GM12878 (cell line): Measurements from ENCODE around the gene MRAS. TPM values are rescaled to one million over a fixed set of nuclear protein-coding genes. Genes with fewer than 3 reads are reported as not detected.

Source experiments
- ATAC-seq: fragments of 200-7000 bp; cut with Tn5 transposase; 3 replicates; pipeline ENCODE4 v1.9.1; 2020; ENCODE audit warnings: mild to moderate bottlenecking, moderate library complexity
- BruUV-seq: library from RNA; stranded (reverse); fragments of 400-500 nt; replicated peaks from 2 replicates; lab custom pipeline; 2021; lab: Mats Ljungman, UMichigan
- CTCF ChIA-PET: fragments of 300-600 bp; sonication (Branson Sonifier 250); formaldehyde crosslinking; extraction: SDS; loops from one replicate; lab custom pipeline; 2021; ENCODE audit warnings: inconsistent platforms; lab: Yijun Ruan, JAX
- POLR2A ChIA-PET: fragments of 350-600 bp; formaldehyde crosslinking; extraction: SDS; loops from one replicate; lab custom pipeline; 2021; ENCODE audit warnings: inconsistent platforms; lab: Charles Lee
- RAD21 ChIA-PET: fragments of 300-600 bp; sonication (Branson Sonifier 250); formaldehyde crosslinking; loops from one replicate; lab custom pipeline; 2023; ENCODE audit warnings: antibody characterized with exemption; ENCODE audit not compliant: unreplicated experiment; lab: Charles Lee
- SMC1A ChIA-PET: fragments of 300-600 bp; sonication (Branson Sonifier 250); formaldehyde crosslinking; loops from one replicate; lab custom pipeline; 2023; ENCODE audit not compliant: unreplicated experiment, uncharacterized antibody; lab: Charles Lee
- DNase-seq: peaks from one replicate; pipeline ENCODE4 v3.0.0-alpha.2; 2011; ENCODE audit warnings: low read depth, low spot score
- FAIRE-seq: peaks from 3 replicates; lab custom pipeline; 2011; peaks lifted over from hg19 to GRCh38; lab: Jason Lieb, UNC
- H2AFZ ChIP-seq: 2 replicates; pipeline ENCODE4 v1.6.0; 2011; ENCODE audit warnings: low read depth, low read length, control low read depth; ENCODE audit not compliant: control insufficient read depth
- H3K27ac ChIP-seq: 2 replicates; pipeline ENCODE4 v1.5.1; 2011; ENCODE audit warnings: control low read depth; ENCODE audit not compliant: control insufficient read depth, insufficient read depth
- H3K27me3 ChIP-seq, 2 experiments: replicated peaks in 1 of 2; 2 replicates each; pipeline versions ENCODE4 v1.6.0 to v1.6.1; 2011; ENCODE audit warnings: low read length in 1 of 2; ENCODE audit not compliant: control insufficient read depth in 2 of 2, insufficient read depth in 2 of 2
- H3K36me3 ChIP-seq, 2 experiments: 2 replicates each; pipeline ENCODE4 v1.5.1; 2011; ENCODE audit warnings: low read length in 1 of 2; ENCODE audit not compliant: control insufficient read depth in 2 of 2, insufficient read depth in 2 of 2
- H3K4me1 ChIP-seq: 2 replicates; pipeline ENCODE4 v1.6.1; 2011; ENCODE audit warnings: mild to moderate bottlenecking, low read length, moderate library complexity, mixed read lengths; ENCODE audit not compliant: control insufficient read depth, insufficient read depth
- H3K4me2 ChIP-seq: 2 replicates; pipeline ENCODE4 v1.6.0; 2011; ENCODE audit warnings: control low read depth; ENCODE audit not compliant: control insufficient read depth, insufficient read depth
- H3K4me3 ChIP-seq: fragments of 200-600 bp; sonication (generic); 2 replicates; pipeline ENCODE4 v1.5.1; 2016
- H3K79me2 ChIP-seq: 2 replicates; pipeline ENCODE4 v1.6.0; 2011; ENCODE audit warnings: low read length; ENCODE audit not compliant: control insufficient read depth, insufficient read depth
- H3K9ac ChIP-seq: 2 replicates; pipeline ENCODE4 v1.8.0; 2011; ENCODE audit warnings: low read length, control low read depth, mixed read lengths; ENCODE audit not compliant: control insufficient read depth, insufficient read depth
- H3K9me3 ChIP-seq: replicated peaks from 3 replicates; pipeline ENCODE4 v1.5.1; 2011; ENCODE audit warnings: mild to moderate bottlenecking, low read length; ENCODE audit not compliant: control insufficient read depth, insufficient read depth
- H4K20me1 ChIP-seq: 2 replicates; pipeline ENCODE4 v1.6.0; 2011; ENCODE audit not compliant: control insufficient read depth, insufficient read depth
- ASH2L ChIP-seq: fragments of 300-600, 200-600 bp; sonication (generic); IDR thresholded peaks from 2 replicates; pipeline ENCODE4 v1.6.1; 2017; ENCODE audit warnings: low read depth, mild to moderate bottlenecking, borderline replicate concordance
- CREM ChIP-seq: IDR thresholded peaks from 2 replicates; pipeline ENCODE4 v1.6.1; 2014; ENCODE audit warnings: antibody characterized with exemption, low read depth
- HSF1 ChIP-seq: fragments of 150-350 bp; IDR thresholded peaks from 2 replicates; pipeline ENCODE4 v1.6.1; 2014; ENCODE audit warnings: mild to moderate bottlenecking, low read depth, low read length
- MXI1 ChIP-seq: fragments of 150-350 bp; IDR thresholded peaks from 2 replicates; pipeline ENCODE4 v1.6.1; 2011; ENCODE audit warnings: low read depth, mild to moderate bottlenecking, inconsistent platforms, low read length, improper control_type of control experiment
- NFYA ChIP-seq: IDR thresholded peaks from 2 replicates; pipeline ENCODE4 v1.6.1; 2011; ENCODE audit warnings: low read depth, mild to moderate bottlenecking, low read length, improper control_type of control experiment, borderline replicate concordance
- PBX3 ChIP-seq: IDR thresholded peaks from 2 replicates; pipeline ENCODE4 v1.6.1; 2011; ENCODE audit warnings: mild to moderate bottlenecking, low read depth, low read length, moderate library complexity; ENCODE audit not compliant: insufficient replicate concordance
- PRDM15 ChIP-seq: fragments of 450-650 bp; formaldehyde crosslinking; IDR thresholded peaks from 2 replicates; pipeline ENCODE4 v1.4.0; 2020; ENCODE audit warnings: mild to moderate bottlenecking, moderate library complexity
- REST ChIP-seq: IDR thresholded peaks from 2 replicates; pipeline ENCODE4 v1.6.1; 2012; ENCODE audit warnings: mild to moderate bottlenecking, low read depth, low read length
- WGBS: methylation state at CpG from one replicate; pipeline ENCODE4 v1.1.6; 2016; ENCODE audit warnings: low lambda C conversion rate; ENCODE audit not compliant: insufficient replicate concordance, insufficient coverage; ENCODE audit errors: missing lambda C conversion rate; 5-methylcytosine and 5-hydroxymethylcytosine counted together
- in situ Hi-C: fragments of 300-500 bp; cut with MboI; formaldehyde crosslinking; loops from 9 replicates; pipeline ENCODE4 v1.14.3; 2018; ENCODE audit warnings: mixed read lengths
- intact Hi-C: fragments of 100-400 bp; cut with micrococcal nuclease; formaldehyde crosslinking; loops from one replicate; pipeline ENCODE4 v1.14.2; 2022; ENCODE audit not compliant: unreplicated experiment
- polyA plus RNA-seq, 11 experiments: library from polyadenylated mRNA; depleted of rRNA in 4 of 11; unstranded in 6 of 11; stranded (reverse) in 5 of 11; fragments of >200 nt; fragmentation: Nextera tagmentation in 4 of 11; fragmentation: Illumina TruSeq in 1 of 11; extraction: Ambion mirVana in 4 of 11; extraction: Trizol in 1 of 11; gene quantifications; 1 replicate in 1 of 11; 2 replicates in 10 of 11; pipeline versions ENCODE4 v1.2.1 to v1.2.3, GENCODE V29; 2011 to 2016; ENCODE audit warnings: inconsistent platforms in 2 of 11, missing spikeins in 2 of 11, low read depth in 1 of 11
- total RNA-seq, 4 experiments: library from RNA; depleted of rRNA in 3 of 4; stranded (reverse); fragments of >200 nt in 3 of 4; fragmentation: Illumina TruSeq in 1 of 4; extraction: Trizol in 1 of 4; gene quantifications; 2 replicates each; pipeline versions ENCODE4 v1.2.1 to v1.2.3, GENCODE V29; 2013 to 2021

MRAS gene
- total and polyA plus RNA-seq, 10 of the 15 experiments (the other 5 are each of a cell fraction or from before 2014, with no cell fraction given) = 0.01 to 0.44 (median 0.17) TPM; not detected in 6

- TF ChIP-seq HSF1 = no peak
- TF ChIP-seq, all 136 proteins: peak for 0
Measured at GRCh38 chr3:138359148-138359918, 11.0 kb downstream of the MRAS start (continued).

- ChIA-PET RAD21 (no interaction called here), POLR2A (no interaction called here), CTCF (no interaction called here), SMC1A (no interaction called here)
- Histone ChIP-seq H2AFZ (no peak overlapping the region), H3K9me3 (no peaks in the 10 kb centered on the region), H4K20me1 (peaks cover 2% of the 10 kb centered on the region; the same call in 1 of the 2 replicates), H3K27ac (no peak overlapping the region), H3K27me3 (peaks cover 2 to 5% of the 10 kb centered on the region in 2 experiments; a peak in 3 of 4 replicates), H3K9ac (no peak overlapping the region), H3K36me3 (no peaks in the 10 kb centered on the region), H3K79me2 (no peaks in the 10 kb centered on the region), H3K4me2 (no peak overlapping the region), H3K4me1 (no peaks in the 10 kb centered on the region), H3K4me3 (no peak overlapping the region)
- intact Hi-C loops (no loop called here), in situ Hi-C loops (no loop called here)
- no peak for DNase-seq
- FAIRE-seq = no peak
- WGBS = 73% methylated on average over 15 of the region's 15 CpGs
- BruUV-seq = no TSS peak
- ATAC-seq = no peak
- no peak for TF ChIP-seq NFYA
- TF ChIP-seq CREM = no peak
- no peak for TF ChIP-seq ASH2L
- TF ChIP-seq REST = no peak
- TF ChIP-seq PRDM15 = no peak
- TF ChIP-seq PBX3 = no peak
- TF ChIP-seq MXI1 = no peak
Measured at GRCh38 chr3:138359919-138360868, 11.8 kb downstream of the MRAS start.
